Stimulated activated CD4-positive, alpha-beta T cell treated with anti-CD3 and anti-CD28 coated beads, Interleukin-15, amount 100 ng/mL, for 48 hours (primary cell): Measurements from ENCODE around the gene FGF12.
A peak's percentile ranks its signal among the peaks of the same experiment; 100 is the strongest.
"Not testable (repeated sequence)": the region's sequence is repeated elsewhere in the genome, so short reads cannot be mapped to it uniquely, and the experiment has no call there.

Experiments used
- DNase-seq, 2 donors: peaks; one replicate each; pipeline ENCODE4 v3.0.0-alpha.2; 2020; ENCODE audit warnings: low read depth in 2 of 2

Gene FGF12

GRCh38 chr3:192578729-192579128 lies 148.6 kb downstream of the FGF12 start:
- DNase-seq, result no peak

GRCh38 chr3:192577811-192578210 lies 149.5 kb downstream of the FGF12 start:
- DNase-seq, result no peak

- no peak for DNase-seq
These were observed 150.1 kb downstream of the FGF12 start for GRCh38 chr3:192577271-192577670.

- not testable (repeated sequence) for DNase-seq
These were observed 150.6 kb downstream of the FGF12 start for GRCh38 chr3:192576704-192577103.

- DNase-seq, result no peak
These were observed 151.3 kb downstream of the FGF12 start for GRCh38 chr3:192575879-192576506.

- DNase-seq, result no peak
These were observed 154.1 kb downstream of the FGF12 start for GRCh38 chr3:192573240-192573639.

- no peak for DNase-seq
These were observed 156.2 kb downstream of the FGF12 start for GRCh38 chr3:192570821-192571791.

- no peak for DNase-seq
These were observed 157.0 kb downstream of the FGF12 start for GRCh38 chr3:192570315-192570714.

GRCh38 chr3:192566706-192567290 lies 160.5 kb downstream of the FGF12 start:
- peak; percentile 41 to 49 for DNase-seq

- DNase-seq, result no peak
These were observed 162.7 kb downstream of the FGF12 start for GRCh38 chr3:192564611-192565010.

- no peak for DNase-seq
These were observed 163.9 kb downstream of the FGF12 start for GRCh38 chr3:192563417-192563816.

- no peak for DNase-seq
These were observed 173.6 kb downstream of the FGF12 start for GRCh38 chr3:192553707-192554106.

- no peak for DNase-seq
These were observed 177.0 kb downstream of the FGF12 start for GRCh38 chr3:192550356-192550755.

GRCh38 chr3:192545333-192545732 lies 182.0 kb downstream of the FGF12 start:
- no peak for DNase-seq

- DNase-seq, result no peak
These were observed 184.2 kb downstream of the FGF12 start for GRCh38 chr3:192543163-192543562.

GRCh38 chr3:192516820-192517219 lies 210.5 kb downstream of the FGF12 start:
- DNase-seq, result no peak

- no peak for DNase-seq
These were observed 211.7 kb downstream of the FGF12 start for GRCh38 chr3:192515664-192516045.

GRCh38 chr3:192514754-192515663 lies 212.3 kb downstream of the FGF12 start:
- DNase-seq, result no peak

- no peak for DNase-seq
These were observed 213.1 kb downstream of the FGF12 start for GRCh38 chr3:192514081-192514753.

- no peak for DNase-seq
These were observed 221.6 kb downstream of the FGF12 start for GRCh38 chr3:192505731-192506130.

GRCh38 chr3:192501401-192501800 lies 225.9 kb downstream of the FGF12 start:
- no peak for DNase-seq
